ENCODE data around the gene YPEL3.

Gene YPEL3

DNA sequence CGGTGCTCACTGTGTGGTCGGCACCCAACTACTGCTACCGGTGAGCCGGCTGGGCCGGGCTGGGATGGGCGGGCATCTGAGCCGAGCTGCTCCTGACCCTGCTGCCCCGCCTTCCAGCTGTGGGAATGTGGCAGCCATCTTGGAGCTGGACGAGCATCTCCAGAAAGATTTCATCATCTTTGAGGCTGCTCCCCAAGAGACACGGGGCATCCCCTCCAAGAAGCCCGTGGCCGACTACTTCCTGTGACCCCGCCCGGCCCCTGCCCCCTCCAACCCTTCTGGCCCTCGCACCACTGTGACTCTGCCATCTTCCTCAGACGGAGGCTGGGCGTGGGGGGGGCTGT is 11.2 kb downstream of the YPEL3 start:
- DNase-seq (ENCODE audit: low read depth) = no peak
- H3K4me3 ChIP-seq (ENCODE audit: low read length) = no peak overlapping the region
- TF ChIP-seq, protein P1, sequence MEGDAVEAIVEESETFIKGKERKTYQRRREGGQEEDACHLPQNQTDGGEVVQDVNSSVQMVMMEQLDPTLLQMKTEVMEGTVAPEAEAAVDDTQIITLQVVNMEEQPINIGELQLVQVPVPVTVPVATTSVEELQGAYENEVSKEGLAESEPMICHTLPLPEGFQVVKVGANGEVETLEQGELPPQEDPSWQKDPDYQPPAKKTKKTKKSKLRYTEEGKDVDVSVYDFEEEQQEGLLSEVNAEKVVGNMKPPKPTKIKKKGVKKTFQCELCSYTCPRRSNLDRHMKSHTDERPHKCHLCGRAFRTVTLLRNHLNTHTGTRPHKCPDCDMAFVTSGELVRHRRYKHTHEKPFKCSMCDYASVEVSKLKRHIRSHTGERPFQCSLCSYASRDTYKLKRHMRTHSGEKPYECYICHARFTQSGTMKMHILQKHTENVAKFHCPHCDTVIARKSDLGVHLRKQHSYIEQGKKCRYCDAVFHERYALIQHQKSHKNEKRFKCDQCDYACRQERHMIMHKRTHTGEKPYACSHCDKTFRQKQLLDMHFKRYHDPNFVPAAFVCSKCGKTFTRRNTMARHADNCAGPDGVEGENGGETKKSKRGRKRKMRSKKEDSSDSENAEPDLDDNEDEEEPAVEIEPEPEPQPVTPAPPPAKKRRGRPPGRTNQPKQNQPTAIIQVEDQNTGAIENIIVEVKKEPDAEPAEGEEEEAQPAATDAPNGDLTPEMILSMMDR (conservative IDR thresholded peaks at IDR 0.05; ENCODE audit: low read depth, low read length) = no peak

DNA sequence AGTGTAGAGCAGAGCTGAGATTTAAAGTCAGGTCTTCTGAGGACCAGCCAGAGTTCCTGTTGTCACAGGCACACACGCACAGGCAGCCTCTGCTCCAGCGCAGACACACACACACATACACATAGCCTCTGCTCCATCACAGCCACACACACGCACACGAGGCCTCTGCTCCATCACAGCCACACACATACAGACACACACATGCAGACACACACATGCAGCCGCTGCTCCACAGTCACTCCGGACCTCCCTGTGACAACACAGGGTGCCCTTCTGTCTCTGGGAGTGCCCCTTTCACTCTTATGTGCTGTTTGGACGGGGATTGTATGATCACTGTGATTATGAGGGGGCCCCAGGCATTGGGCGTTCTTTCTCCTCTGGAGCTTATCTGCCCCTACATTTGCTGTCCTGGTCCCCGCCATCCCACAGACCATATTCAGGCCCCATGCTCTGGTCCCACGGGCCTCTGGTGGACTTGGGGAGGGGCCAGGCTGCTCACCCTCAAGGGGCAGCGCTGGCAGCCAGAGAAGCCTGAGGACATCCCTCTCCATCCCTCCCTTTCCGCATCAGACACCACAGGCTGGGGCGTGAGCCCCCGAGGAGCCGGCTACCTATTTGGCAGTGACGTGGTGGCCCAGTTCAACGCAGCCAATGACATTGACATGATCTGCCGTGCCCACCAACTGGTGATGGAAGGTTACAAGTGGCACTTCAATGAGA is 11.8 kb downstream of the YPEL3 start:
- DNase-seq (ENCODE audit: low read depth) = no peak
- no peak overlapping the region for H3K4me3 ChIP-seq (ENCODE audit: low read length)
- TF ChIP-seq, protein P1 (conservative IDR thresholded peaks at IDR 0.05; ENCODE audit: low read depth, low read length) = no peak

DNA sequence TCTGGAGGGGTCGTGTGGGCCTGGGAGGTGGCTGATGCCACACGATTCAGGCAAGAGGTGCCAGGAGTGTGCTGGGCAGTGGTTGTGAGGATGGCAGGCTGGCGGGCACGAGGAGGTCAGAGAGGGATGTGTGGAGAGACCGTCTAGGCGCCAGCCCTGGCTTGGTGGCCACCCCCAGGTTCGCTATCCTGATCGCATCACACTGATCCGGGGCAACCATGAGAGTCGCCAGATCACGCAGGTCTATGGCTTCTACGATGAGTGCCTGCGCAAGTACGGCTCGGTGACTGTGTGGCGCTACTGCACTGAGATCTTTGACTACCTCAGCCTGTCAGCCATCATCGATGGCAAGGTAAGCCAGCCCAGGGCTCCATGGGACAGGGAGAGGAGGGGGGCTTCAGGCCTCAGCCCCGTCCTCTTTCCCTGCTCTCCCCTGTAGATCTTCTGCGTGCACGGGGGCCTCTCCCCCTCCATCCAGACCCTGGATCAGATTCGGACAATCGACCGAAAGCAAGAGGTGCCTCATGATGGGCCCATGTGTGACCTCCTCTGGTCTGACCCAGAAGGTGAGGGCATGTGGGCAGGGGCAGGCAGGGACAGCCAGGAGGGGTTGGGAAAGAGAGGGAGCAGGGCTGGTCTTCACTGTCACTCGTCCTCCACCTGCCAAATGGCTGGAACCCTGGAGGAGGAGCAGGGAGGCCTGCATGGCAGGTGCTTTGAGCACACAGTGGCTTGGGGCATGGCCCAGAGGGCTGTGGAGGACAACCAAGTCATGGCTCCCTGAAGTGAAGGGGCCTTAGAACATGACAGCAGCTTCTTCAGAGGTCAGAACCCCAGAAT is 12.6 kb downstream of the YPEL3 start:
- TF ChIP-seq, protein P1 (conservative IDR thresholded peaks at IDR 0.05; ENCODE audit: low read depth, low read length) = no peak
- H3K4me3 ChIP-seq (ENCODE audit: low read length) = no peak overlapping the region
- DNase-seq (ENCODE audit: low read depth) = no peak

- no peak overlapping the region for H3K4me3 ChIP-seq (ENCODE audit: low read length)
- TF ChIP-seq, protein P1 (conservative IDR thresholded peaks at IDR 0.05; ENCODE audit: low read depth, low read length) = no peak
- no peak for DNase-seq (ENCODE audit: low read depth)
These were observed 13.4 kb downstream of the YPEL3 start for GRCh38 chr16:30082545-30083090.

DNA sequence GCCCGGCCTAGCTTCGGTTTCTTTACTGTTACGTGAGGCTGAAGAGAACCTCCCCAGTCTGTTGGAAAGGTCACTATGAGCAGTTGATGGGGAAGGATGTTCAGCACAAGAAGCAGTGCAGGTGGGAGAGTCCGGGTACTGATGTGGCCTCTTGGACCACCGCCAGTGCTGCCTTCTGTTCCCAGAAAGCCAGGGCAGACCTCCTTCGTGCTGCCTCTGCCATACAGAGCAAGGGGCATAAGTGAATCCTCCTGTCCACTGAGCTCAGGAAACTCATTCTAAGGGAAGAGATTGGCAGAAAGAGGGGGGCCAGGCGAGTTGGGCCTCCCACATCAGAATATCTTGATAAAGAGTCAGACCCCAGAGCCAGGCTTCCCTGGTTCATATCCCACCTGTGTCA is 16.5 kb downstream of the YPEL3 start:
- no peak overlapping the region for H3K4me3 ChIP-seq (ENCODE audit: low read length)
- DNase-seq (ENCODE audit: low read depth) = no peak
- TF ChIP-seq, protein P1 (conservative IDR thresholded peaks at IDR 0.05; ENCODE audit: low read depth, low read length) = no peak

DNA sequence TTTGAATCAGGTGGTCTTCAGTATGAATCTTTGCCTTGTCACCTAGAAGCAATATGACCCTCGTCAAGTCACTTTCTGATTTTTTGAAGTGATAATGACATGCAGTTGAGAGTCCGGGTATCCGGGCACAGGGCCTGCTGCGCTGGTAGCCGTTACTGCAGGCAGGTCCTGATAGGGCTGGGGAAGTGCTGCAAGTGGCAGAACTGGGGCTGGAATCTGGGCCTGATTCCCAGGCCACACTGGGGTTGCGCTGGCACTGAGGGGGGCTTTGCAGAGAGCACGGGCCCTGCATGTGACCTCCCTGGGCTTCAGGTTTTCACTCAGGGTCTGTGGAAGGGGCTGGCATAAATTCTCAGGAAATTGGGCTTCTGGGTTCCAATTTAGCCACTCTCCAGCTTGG is 17.3 kb downstream of the YPEL3 start:
- TF ChIP-seq, protein P1 (conservative IDR thresholded peaks at IDR 0.05; ENCODE audit: low read depth, low read length) = no peak
- no peak overlapping the region for H3K4me3 ChIP-seq (ENCODE audit: low read length)
- DNase-seq (ENCODE audit: low read depth) = no peak

All from retinal pigment epithelial cell (primary cell).